GM19023 (cell line): ENCODE measurements around the gene PEX26.
"Not testable (repeated sequence)": the region's sequence is repeated elsewhere in the genome, so short reads cannot be mapped to it uniquely, and the experiment has no call there.

ENCODE experiments used
- ATAC-seq: cut with Tn5 transposase; IDR thresholded peaks from one replicate; pipeline ENCODE4 v1.9.1; 2021; ENCODE audit warnings: mild to moderate bottlenecking, moderate library complexity; ENCODE audit not compliant: unreplicated experiment

The PEX26 gene

GRCh38 chr22:18093661-18094060, 15.9 kb downstream of the PEX26 start:
- ATAC-seq: no peak

GRCh38 chr22:18095101-18095805, 17.5 kb downstream of the PEX26 start:
- ATAC-seq: no peak

GRCh38 chr22:18096823-18097222, 19.0 kb downstream of the PEX26 start:
- no peak for ATAC-seq

GRCh38 chr22:18100781-18101180, 23.0 kb downstream of the PEX26 start:
- ATAC-seq: no peak

- no peak for ATAC-seq
These were observed 23.7 kb downstream of the PEX26 start for GRCh38 chr22:18101536-18101935.

- no peak for ATAC-seq
These were observed 25.9 kb downstream of the PEX26 start for GRCh38 chr22:18103527-18104269.

GRCh38 chr22:18104566-18104965, 26.8 kb downstream of the PEX26 start:
- no peak for ATAC-seq

GRCh38 chr22:18105981-18106380, 28.2 kb downstream of the PEX26 start:
- ATAC-seq: not testable (repeated sequence)

GRCh38 chr22:18106550-18107341, 29.0 kb downstream of the PEX26 start:
- not testable (repeated sequence) for ATAC-seq

- ATAC-seq: no peak
These were observed 30.4 kb downstream of the PEX26 start for GRCh38 chr22:18108187-18108586.

- no peak for ATAC-seq
These were observed 31.8 kb downstream of the PEX26 start for GRCh38 chr22:18109410-18110193.

GRCh38 chr22:18110194-18110953, 32.6 kb downstream of the PEX26 start, which contains the start of gene TUBA8:
TSS of gene TUBA8 (plus strand) at chr22:18110809. CDS start at chr22:18110866, 57 bp downstream.
- no peak for ATAC-seq

GRCh38 chr22:18110954-18111758, 33.4 kb downstream of the PEX26 start:
- ATAC-seq: no peak

- no peak for ATAC-seq
These were observed 34.1 kb downstream of the PEX26 start for GRCh38 chr22:18111759-18112330.

GRCh38 chr22:18112440-18112839, 34.6 kb downstream of the PEX26 start:
- no peak for ATAC-seq

- ATAC-seq: no peak
These were observed 36.0 kb downstream of the PEX26 start for GRCh38 chr22:18113680-18114394.

- no peak for ATAC-seq
These were observed 36.7 kb downstream of the PEX26 start for GRCh38 chr22:18114495-18114894.

- ATAC-seq: no peak
These were observed 37.3 kb downstream of the PEX26 start for GRCh38 chr22:18114976-18115652.
